Coronary artery (tissue), 2 donors: Measurements from ENCODE around the gene CTNNA2.

Experiments
- DNase-seq: peaks from one replicate; pipeline ENCODE4 v3.0.0-alpha.2; 2017; ENCODE audit warnings: low spot score
- H3K27ac ChIP-seq, 2 donors: fragments of 200-600 bp; sonication (generic); one replicate each; pipeline ENCODE4 v1.5.1; 2016 to 2019
- H3K4me3 ChIP-seq: fragments of 200-600 bp; sonication (generic); 2 replicates; pipeline ENCODE4 v1.5.1; 2016; ENCODE audit warnings: mild to moderate bottlenecking, moderate library complexity
- CTCF ChIP-seq: fragments of 200-600 bp; sonication (generic); IDR thresholded peaks from one replicate; pipeline ENCODE4 v1.5.1; 2019; ENCODE audit warnings: antibody characterized with exemption

The CTNNA2 gene

GRCh38 chr2:80050246-80050645, 537.4 kb downstream of the CTNNA2 start:
- DNase-seq = no peak
- Histone ChIP-seq H3K4me3 (no peak overlapping the region), H3K27ac (no peak overlapping the region)
- no peak for TF ChIP-seq CTCF

- H3K27ac ChIP-seq = no peak overlapping the region
- H3K4me3 ChIP-seq = no peak overlapping the region
- TF ChIP-seq CTCF = no peak
- no peak for DNase-seq
These were observed 540.9 kb downstream of the CTNNA2 start for GRCh38 chr2:80053522-80054345.

DNA sequence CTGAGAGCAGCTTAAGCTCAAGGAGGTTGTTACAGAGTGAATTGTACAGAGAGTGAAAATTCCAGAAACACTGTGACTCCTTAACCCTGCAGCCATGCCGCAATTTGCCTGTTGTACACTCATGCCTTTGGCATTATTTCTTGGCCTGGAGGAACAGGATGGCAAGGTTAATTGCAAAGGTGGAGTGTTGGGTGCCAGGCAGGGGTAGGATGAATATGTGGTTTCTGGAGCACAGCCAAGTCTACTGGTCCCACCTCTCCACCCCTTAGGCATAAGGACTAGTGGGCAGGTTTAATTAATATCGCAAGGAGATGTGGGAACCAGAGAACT, 541.5 kb downstream of the CTNNA2 start:
- no peak for TF ChIP-seq CTCF
- no peak overlapping the region for H3K27ac ChIP-seq
- DNase-seq = no peak

GRCh38 chr2:80057956-80058355, 545.1 kb downstream of the CTNNA2 start:
- Histone ChIP-seq H3K27ac (no peak overlapping the region), H3K4me3 (no peak overlapping the region)
- DNase-seq = no peak
- no peak for TF ChIP-seq CTCF

More for the DNA sequence above, 541.5 kb downstream of the CTNNA2 start:
- no peak overlapping the region for H3K4me3 ChIP-seq

GRCh38 chr2:80058562-80058961, 545.7 kb downstream of the CTNNA2 start:
- no peak for TF ChIP-seq CTCF
- H3K4me3 ChIP-seq = no peak overlapping the region
- no peak for DNase-seq
- no peak overlapping the region for H3K27ac ChIP-seq

GRCh38 chr2:80059447-80059846, 546.6 kb downstream of the CTNNA2 start:
- no peak for DNase-seq
- Histone ChIP-seq H3K27ac (no peak overlapping the region), H3K4me3 (no peak overlapping the region)
- TF ChIP-seq CTCF = no peak

- no peak for TF ChIP-seq CTCF
- DNase-seq = no peak
- Histone ChIP-seq H3K27ac (no peak overlapping the region), H3K4me3 (no peak overlapping the region)
These were observed 549.0 kb downstream of the CTNNA2 start for GRCh38 chr2:80061881-80062280.
